ENCODE measurements around the gene ARID5B.

Gene ARID5B

GRCh38 chr10:62012318-62012717 is 110.8 kb downstream of the ARID5B start:
- TF ChIP-seq PAX5 (IDR thresholded peaks at IDR 0.05; ENCODE audit: insufficient read depth, low read length, severe bottlenecking) (no peak), SPI1 (IDR thresholded peaks at IDR 0.05; ENCODE audit: low read depth, low read length) (no peak), TAF1 (IDR thresholded peaks at IDR 0.05; ENCODE audit: low read depth, low read length) (no peak), POLR2A (IDR thresholded peaks at IDR 0.05; ENCODE audit: low read depth, low read length) (no peak), POLR2AphosphoS5 (IDR thresholded peaks at IDR 0.05; ENCODE audit: low read depth, low read length) (no peak), POU2F2 (IDR thresholded peaks at IDR 0.05; ENCODE audit: low read depth, low read length) (no peak)
- DNase-seq (ENCODE audit: insufficient read length, low spot score) (no peak), FAIRE-seq (no peak)

GRCh38 chr10:62014510-62014909 is 113.0 kb downstream of the ARID5B start:
- no peak for DNase-seq (ENCODE audit: insufficient read length, low spot score)
- TF ChIP-seq POU2F2 (IDR thresholded peaks at IDR 0.05; ENCODE audit: low read depth, low read length) (no peak), TAF1 (IDR thresholded peaks at IDR 0.05; ENCODE audit: low read depth, low read length) (no peak), POLR2AphosphoS5 (IDR thresholded peaks at IDR 0.05; ENCODE audit: low read depth, low read length) (no peak), PAX5 (IDR thresholded peaks at IDR 0.05; ENCODE audit: insufficient read depth, low read length, severe bottlenecking) (no peak), POLR2A (IDR thresholded peaks at IDR 0.05; ENCODE audit: low read depth, low read length) (no peak), SPI1 (IDR thresholded peaks at IDR 0.05; ENCODE audit: low read depth, low read length) (no peak)
- FAIRE-seq = no peak

- no peak for TF ChIP-seq PAX5 (IDR thresholded peaks at IDR 0.05; ENCODE audit: insufficient read depth, low read length, severe bottlenecking)
- no peak for TF ChIP-seq POLR2A (IDR thresholded peaks at IDR 0.05; ENCODE audit: low read depth, low read length)
- TF ChIP-seq POU2F2 (IDR thresholded peaks at IDR 0.05; ENCODE audit: low read depth, low read length) = no peak
- TF ChIP-seq POLR2AphosphoS5 (IDR thresholded peaks at IDR 0.05; ENCODE audit: low read depth, low read length) = no peak
- TF ChIP-seq TAF1 (IDR thresholded peaks at IDR 0.05; ENCODE audit: low read depth, low read length) = no peak
- no peak for TF ChIP-seq SPI1 (IDR thresholded peaks at IDR 0.05; ENCODE audit: low read depth, low read length)
- DNase-seq (ENCODE audit: insufficient read length, low spot score) (no peak), FAIRE-seq (peak; percentile 48)
Measured at GRCh38 chr10:62015994-62016393, 114.5 kb downstream of the ARID5B start.

GRCh38 chr10:62016623-62017490 is 115.4 kb downstream of the ARID5B start:
- no peak for DNase-seq (ENCODE audit: insufficient read length, low spot score)
- FAIRE-seq = peak; percentile 61
- TF ChIP-seq POLR2A (IDR thresholded peaks at IDR 0.05; ENCODE audit: low read depth, low read length) = no peak
- TF ChIP-seq SPI1 (IDR thresholded peaks at IDR 0.05; ENCODE audit: low read depth, low read length) = no peak
- TF ChIP-seq PAX5 (IDR thresholded peaks at IDR 0.05; ENCODE audit: insufficient read depth, low read length, severe bottlenecking) = peak; percentile 37
- TF ChIP-seq TAF1 (IDR thresholded peaks at IDR 0.05; ENCODE audit: low read depth, low read length) = no peak
- TF ChIP-seq POU2F2 (IDR thresholded peaks at IDR 0.05; ENCODE audit: low read depth, low read length) = no peak
- TF ChIP-seq POLR2AphosphoS5 (IDR thresholded peaks at IDR 0.05; ENCODE audit: low read depth, low read length) = no peak

GRCh38 chr10:62017491-62017870 is 116.0 kb downstream of the ARID5B start:
- FAIRE-seq = no peak
- TF ChIP-seq SPI1 (IDR thresholded peaks at IDR 0.05; ENCODE audit: low read depth, low read length) (no peak), POU2F2 (IDR thresholded peaks at IDR 0.05; ENCODE audit: low read depth, low read length) (no peak), TAF1 (IDR thresholded peaks at IDR 0.05; ENCODE audit: low read depth, low read length) (no peak), POLR2AphosphoS5 (IDR thresholded peaks at IDR 0.05; ENCODE audit: low read depth, low read length) (no peak), PAX5 (IDR thresholded peaks at IDR 0.05; ENCODE audit: insufficient read depth, low read length, severe bottlenecking) (no peak), POLR2A (IDR thresholded peaks at IDR 0.05; ENCODE audit: low read depth, low read length) (no peak)
- no peak for DNase-seq (ENCODE audit: insufficient read length, low spot score)

GRCh38 chr10:62018131-62018911 is 116.8 kb downstream of the ARID5B start:
- FAIRE-seq (no peak), DNase-seq (ENCODE audit: insufficient read length, low spot score) (no peak)
- TF ChIP-seq TAF1 (IDR thresholded peaks at IDR 0.05; ENCODE audit: low read depth, low read length) (no peak), POLR2A (IDR thresholded peaks at IDR 0.05; ENCODE audit: low read depth, low read length) (no peak), SPI1 (IDR thresholded peaks at IDR 0.05; ENCODE audit: low read depth, low read length) (no peak), POLR2AphosphoS5 (IDR thresholded peaks at IDR 0.05; ENCODE audit: low read depth, low read length) (no peak), PAX5 (IDR thresholded peaks at IDR 0.05; ENCODE audit: insufficient read depth, low read length, severe bottlenecking) (no peak)

- no peak for TF ChIP-seq POU2F2 (IDR thresholded peaks at IDR 0.05; ENCODE audit: low read depth, low read length)
- TF ChIP-seq SPI1 (IDR thresholded peaks at IDR 0.05; ENCODE audit: low read depth, low read length) = 0 out of 2 replicates have a peak, but pooled peaks have one; percentile 10
- DNase-seq (ENCODE audit: insufficient read length, low spot score) (no peak), FAIRE-seq (no peak)
Measured at GRCh38 chr10:62019013-62019684, 117.7 kb downstream of the ARID5B start.

GRCh38 chr10:62019685-62020359 is 118.3 kb downstream of the ARID5B start:
- FAIRE-seq = no peak
- DNase-seq (ENCODE audit: insufficient read length, low spot score) = no peak
- TF ChIP-seq PAX5 (IDR thresholded peaks at IDR 0.05; ENCODE audit: insufficient read depth, low read length, severe bottlenecking) (no peak), POLR2A (IDR thresholded peaks at IDR 0.05; ENCODE audit: low read depth, low read length) (no peak)

All from GM12891 (cell line).